ENCODE results near the gene SNX14. TPM values are rescaled to one million over a fixed set of nuclear protein-coding genes. Genes with fewer than 3 reads are reported as not detected.

SNX14 gene
- total RNA-seq (100 to 1,000 TPM in 3 of 7 donors, 10 to 100 TPM in 4; 63.8 to 170 (median 87.4) TPM), polyA plus RNA-seq (10 to 100 TPM; 72.0 to 92.5 (median 90.4) TPM)
- long read RNA-seq, donor 1, partial matches to known transcripts: 0 of 9 reads
- long read RNA-seq, donor 1, other reads (novel, unspliced or antisense): 0 of 9 reads
- long read RNA-seq, donor 2, partial matches to known transcripts: 0 of 7 reads
- long read RNA-seq, donor 2, other reads (novel, unspliced or antisense): 0 of 7 reads

GRCh38 chr6:85593438-85594196, at the start of gene SNX14:
Gene SNX14, minus strand, starts transcription at chr6:85593858. Its CDS starts 140 bp downstream, at chr6:85593718.
- 0 to 1% (median 0%) methylated on average over 45 to 82 of the region's 82 CpGs for WGBS, 5 donors
- no peaks in the 10 kb centered on the region for H3K9me3 ChIP-seq
- TF ChIP-seq POLR2AphosphoS5 (IDR thresholded peaks at IDR 0.05): peak; percentile 91 to 95 (median 93)
- peak in 6 of 11 experiments; percentile 13 to 49 (median 26) for TF ChIP-seq CTCF (IDR thresholded peaks at IDR 0.05 in 8 of 11, conservative IDR thresholded peaks at IDR 0.05 in 3 of 11)
- TF ChIP-seq POLR2A (IDR thresholded peaks at IDR 0.05): peak in 2 of 3 donors; percentile 49 to 88
- intact Hi-C loops (cut with DNase I; ENCODE audit: low total_unique reads): loop anchor here (10.0 kb wide), 2 partner anchors 51 to 81 kb away; partner anchors contain the start of gene SYNCRIP
- DNase-seq: peak; percentile 98
- H3K4me1 ChIP-seq: peaks cover 9 to 45% (median 32%) of the 10 kb centered on the region in 6 donors
- H3K4me3 ChIP-seq: peak within 1 kb of the TSS; percentile 68 to 87 (median 78)
- peak within 1 kb of the TSS; percentile 82 to 99 (median 98) for H3K27ac ChIP-seq
- H3K36me3 ChIP-seq: no peaks in the 10 kb centered on the region
- H3K27me3 ChIP-seq (replicated peaks in 1 of 7): no peaks in the 10 kb centered on the region

- Histone ChIP-seq H3K4me3 (peak within 1 kb of the TSS; percentile 92 to 99 (median 98)), H3K27me3 (replicated peaks in 1 of 7) (no peaks in the 10 kb centered on the region), H3K9me3 (no peaks in the 10 kb centered on the region), H3K36me3 (peaks cover 0 to 29% (median 20%) of the 10 kb centered on the region in 6 donors), H3K27ac (peak within 1 kb of the TSS; percentile 97 to 99 (median 98)), H3K4me1 (peaks cover 32 to 54% (median 48%) of the 10 kb centered on the region in 6 donors)
- TF ChIP-seq POLR2A (IDR thresholded peaks at IDR 0.05) (peak in 2 of 3 donors; percentile 81 to 92), CTCF (IDR thresholded peaks at IDR 0.05 in 8 of 11, conservative IDR thresholded peaks at IDR 0.05 in 3 of 11) (peak in 3 of 11 experiments; percentile 3 to 26 (median 8)), POLR2AphosphoS5 (IDR thresholded peaks at IDR 0.05) (peak; percentile 98 to 99 (median 98))
- intact Hi-C loops (cut with DNase I; ENCODE audit: low total_unique reads): loop anchor here (2.0 to 10.0 kb wide), 2 partner anchors 36 to 48 kb away; partner anchors contain the start of gene SNX14
- DNase-seq: peak; percentile 100
- WGBS, 5 donors: 0 to 1% (median 1%) methylated on average over 67 to 76 of the region's 76 CpGs
Observed at GRCh38 chr6:85642774-85643536, 49.3 kb upstream of the SNX14 start, which contains the start of gene SYNCRIP. Gene SYNCRIP, minus strand, starts transcription at chr6:85642886. Its CDS starts 1,447 bp downstream, at chr6:85641439.

- H3K27me3 ChIP-seq (replicated peaks in 1 of 7): no peaks in the 10 kb centered on the region
- intact Hi-C loops (cut with DNase I; ENCODE audit: low total_unique reads): loop anchor here (2.0 to 10.0 kb wide), 2 partner anchors 37 to 47 kb away; partner anchors contain the start of gene SNX14
- 0 to 2% (median 1%) methylated on average over 36 to 85 of the region's 85 CpGs for WGBS, 5 donors
- peak overlapping the region; percentile 92 to 99 (median 98) for H3K4me3 ChIP-seq
- TF ChIP-seq POLR2AphosphoS5 (IDR thresholded peaks at IDR 0.05) (peak in 2 of 3 donors; percentile 35 to 73), POLR2A (IDR thresholded peaks at IDR 0.05) (peak in 1 of 3 donors; percentile 32), CTCF (IDR thresholded peaks at IDR 0.05 in 8 of 11, conservative IDR thresholded peaks at IDR 0.05 in 3 of 11) (peak in 2 of 11 experiments; percentile 13 to 35)
- H3K9me3 ChIP-seq: no peaks in the 10 kb centered on the region
- H3K36me3 ChIP-seq: peaks cover 0 to 37% (median 27%) of the 10 kb centered on the region in 6 donors
- peak; percentile 95 for DNase-seq
- peaks cover 35 to 62% (median 56%) of the 10 kb centered on the region in 6 donors for H3K4me1 ChIP-seq
- peak overlapping the region; percentile 97 to 99 (median 98) for H3K27ac ChIP-seq
Observed at GRCh38 chr6:85641897-85642773, 48.5 kb upstream of the SNX14 start.
